ENCODE results near the gene PRRG3.
A peak's percentile ranks its signal among the peaks of the same experiment; 100 is the strongest.
"Not testable (repeated sequence)": the region's sequence is repeated elsewhere in the genome, so short reads cannot be mapped to it uniquely, and the experiment has no call there.

Gene PRRG3

GRCh38 chrX:151694661-151695582 is at the start of gene PRRG3:
Gene PRRG3, plus strand, starts transcription at chrX:151695458. Its CDS starts 3,357 bp downstream, at chrX:151698815.
- DNase-seq (ENCODE audit: low read depth in 2 of 2): no peak

DNA sequence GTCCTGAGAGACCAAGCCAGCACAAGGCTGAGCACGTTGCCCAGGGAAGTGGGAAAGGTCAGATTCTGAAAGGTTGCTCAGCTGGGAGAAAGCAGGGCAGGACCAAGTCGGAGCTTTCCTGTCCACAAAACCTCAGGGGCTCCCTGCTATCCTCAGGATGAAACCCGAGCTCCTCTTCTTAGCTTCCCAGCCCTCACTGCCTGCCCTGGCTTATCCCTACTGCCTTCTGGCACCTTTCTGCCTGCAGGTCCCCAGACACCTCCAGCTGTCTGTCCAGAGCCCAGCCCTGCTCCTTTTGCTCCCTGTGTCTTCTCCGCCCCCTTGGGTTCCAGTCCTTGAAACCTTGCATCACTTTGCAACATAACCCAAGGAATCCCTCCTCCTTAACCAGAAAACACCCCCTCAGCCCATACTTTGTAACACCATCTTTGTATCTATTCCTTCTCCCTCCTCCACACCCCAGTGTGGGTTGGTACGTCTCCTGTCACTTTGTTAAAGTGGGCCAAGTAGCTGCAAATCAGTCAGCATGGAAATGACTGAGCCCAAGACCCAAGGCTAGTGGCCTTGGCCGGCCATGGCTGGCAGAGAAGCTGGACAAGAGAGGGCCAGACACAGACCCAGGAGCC is 20.0 kb upstream of the PRRG3 start:
- DNase-seq (ENCODE audit: low read depth in 2 of 2): no peak

- DNase-seq (ENCODE audit: low read depth in 2 of 2): no peak
These were observed 19.1 kb upstream of the PRRG3 start for GRCh38 chrX:151676196-151676595.

GRCh38 chrX:151679798-151680402 is 15.4 kb upstream of the PRRG3 start:
- DNase-seq (ENCODE audit: low read depth in 2 of 2): no peak

DNA sequence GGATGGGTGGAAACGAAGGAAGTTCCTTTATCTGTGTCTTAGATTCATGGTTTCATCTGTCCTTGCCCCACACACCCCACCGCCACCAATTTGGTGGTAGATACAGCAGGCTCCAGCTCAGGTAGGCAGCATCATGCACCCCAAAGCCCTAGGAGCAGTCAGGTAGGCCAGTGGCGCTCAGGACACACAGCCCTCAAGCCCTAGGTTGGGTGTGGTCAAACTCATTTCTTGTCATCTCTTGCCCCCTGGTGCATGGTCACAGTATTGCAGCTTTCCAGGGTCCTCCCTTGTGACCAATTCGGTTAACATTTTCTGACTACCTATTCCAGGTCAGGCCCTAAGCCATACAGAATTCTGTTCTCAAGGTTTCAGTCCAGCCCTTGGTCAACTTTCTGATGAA is 14.5 kb upstream of the PRRG3 start:
- peak in 1 of 2 donors; percentile 4 for DNase-seq (ENCODE audit: low read depth in 2 of 2)

DNA sequence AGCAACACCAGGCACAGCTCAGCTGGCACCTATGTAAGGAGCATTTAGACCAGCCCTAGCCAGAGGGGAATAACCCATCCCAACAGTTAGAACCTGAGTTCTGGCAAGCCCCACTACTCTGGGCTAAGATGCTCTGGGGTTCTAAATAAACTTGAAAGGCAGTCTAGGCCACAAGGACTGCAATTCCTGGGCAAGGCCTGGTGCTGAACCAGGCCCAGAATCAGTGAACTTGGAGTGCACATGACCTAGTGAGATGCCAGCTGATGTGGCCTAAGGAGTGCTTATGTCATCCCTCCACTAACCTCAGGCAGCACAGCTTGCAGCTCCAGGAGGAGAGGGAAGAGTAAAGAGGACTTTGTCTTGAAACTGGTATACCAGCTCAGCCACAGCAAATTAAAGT is 7.6 kb upstream of the PRRG3 start:
- no peak for DNase-seq (ENCODE audit: low read depth in 2 of 2)

DNA sequence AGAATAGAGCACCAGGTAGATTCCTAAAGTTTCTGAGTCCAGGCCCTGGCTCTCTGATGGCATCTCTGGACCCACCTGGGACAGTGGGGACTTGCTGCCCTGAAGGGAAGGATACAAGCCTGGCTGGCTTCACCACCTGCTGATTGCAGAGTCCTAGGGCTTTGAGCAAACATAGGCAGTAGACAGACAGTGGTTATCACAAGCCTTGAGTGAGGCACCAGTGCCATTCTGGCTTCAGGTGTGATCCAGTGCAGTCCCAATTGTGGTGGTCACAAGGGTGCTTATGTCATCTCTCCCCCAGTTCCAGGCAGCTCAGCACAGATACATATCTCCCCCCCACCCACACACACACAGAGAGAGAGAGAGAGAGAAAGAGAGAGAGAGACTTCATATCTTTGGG is 6.6 kb upstream of the PRRG3 start:
- no peak for DNase-seq (ENCODE audit: low read depth in 2 of 2)

- no peak for DNase-seq (ENCODE audit: low read depth in 2 of 2)
These were observed 2.4 kb upstream of the PRRG3 start for GRCh38 chrX:151692825-151693224.

DNA sequence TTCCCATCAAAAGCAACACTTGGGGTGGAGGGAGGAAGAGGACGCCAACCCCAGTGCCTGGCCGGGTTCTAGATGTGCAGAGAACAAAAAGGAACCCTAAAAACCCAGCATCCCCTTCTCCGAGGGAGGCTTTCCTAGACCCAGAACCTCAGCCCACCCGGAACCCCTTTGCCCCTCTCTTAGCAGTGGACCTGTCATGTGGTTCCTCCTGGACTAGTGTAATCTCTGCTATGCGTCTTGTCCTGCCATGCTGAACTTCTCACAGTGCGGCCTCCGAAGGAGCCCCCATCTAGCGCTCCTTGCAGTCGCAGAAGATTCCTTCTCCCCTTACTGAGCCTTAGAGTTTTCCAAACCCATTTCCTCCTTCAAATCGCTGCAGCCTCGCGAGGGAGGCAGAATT is 1.1 kb upstream of the PRRG3 start:
- no peak for DNase-seq (ENCODE audit: low read depth in 2 of 2)

DNA sequence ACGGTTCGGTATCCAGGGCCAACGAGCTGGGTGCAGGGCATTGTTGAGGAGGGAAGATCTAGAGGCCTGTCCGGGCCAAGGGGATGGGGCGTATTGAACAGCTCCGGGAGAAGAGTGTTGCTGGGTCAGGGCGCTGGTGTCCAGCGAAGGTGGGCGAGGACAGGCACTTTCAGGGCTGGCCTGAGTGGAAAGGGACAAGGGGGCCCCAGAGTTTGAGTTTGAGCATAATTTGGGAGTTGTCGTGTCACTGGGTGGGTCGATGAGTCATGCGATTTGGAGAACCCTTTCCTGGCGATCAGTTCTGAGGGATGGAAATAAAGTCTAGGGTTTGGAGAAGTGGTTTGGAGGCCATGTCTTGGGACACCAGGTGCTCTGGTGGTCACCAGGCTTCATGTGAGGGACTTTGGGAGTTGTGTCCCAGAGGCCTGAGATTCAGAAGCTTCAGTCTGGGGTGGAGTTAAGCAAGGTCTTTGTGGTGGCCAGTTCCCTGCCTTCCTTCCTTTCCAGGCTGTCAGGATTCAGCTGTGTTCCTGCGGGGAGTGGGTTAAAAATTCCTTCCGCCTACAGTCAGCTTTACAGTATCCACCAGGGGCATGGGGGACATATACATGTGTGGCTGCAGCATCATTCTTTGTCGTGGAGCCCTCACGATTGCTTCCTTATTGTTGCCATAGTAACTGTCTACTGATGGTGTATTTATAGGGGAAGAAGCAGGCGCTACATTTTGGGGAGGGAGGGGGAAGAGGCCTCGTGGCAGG is 504 bp downstream of the PRRG3 start:
- DNase-seq (ENCODE audit: low read depth in 2 of 2): no peak

GRCh38 chrX:151697082-151697481 is 1.8 kb downstream of the PRRG3 start:
- not testable (repeated sequence) for DNase-seq (ENCODE audit: low read depth in 2 of 2)

GRCh38 chrX:151697522-151697921 is 2.3 kb downstream of the PRRG3 start:
- DNase-seq (ENCODE audit: low read depth in 2 of 2): no peak

GRCh38 chrX:151698485-151698884 is 3.2 kb downstream of the PRRG3 start:
- no peak for DNase-seq (ENCODE audit: low read depth in 2 of 2)

GRCh38 chrX:151699746-151700145 is 4.5 kb downstream of the PRRG3 start:
- DNase-seq (ENCODE audit: low read depth in 2 of 2): no peak

- DNase-seq (ENCODE audit: low read depth in 2 of 2): no peak
These were observed 5.3 kb downstream of the PRRG3 start for GRCh38 chrX:151700581-151700980.

DNA sequence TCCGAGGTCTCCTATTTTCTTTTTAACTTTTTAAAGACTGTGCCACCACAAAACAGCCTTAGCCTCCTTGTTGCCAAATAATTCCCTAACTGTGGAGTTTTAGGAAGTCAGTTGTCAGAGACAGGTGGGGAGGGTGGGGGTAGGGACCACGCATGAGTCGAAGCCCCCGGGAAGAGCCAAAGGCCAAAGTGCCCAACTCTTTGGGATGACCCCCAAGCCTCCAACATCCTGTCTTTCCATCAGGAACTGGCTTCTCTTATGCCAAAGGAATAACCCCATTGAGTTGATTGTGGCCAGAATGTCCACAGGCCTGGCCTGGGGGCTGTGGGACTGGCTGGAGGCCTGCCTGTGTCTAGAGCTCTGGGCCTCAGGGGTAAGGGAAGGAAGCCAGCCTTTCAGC is 5.8 kb downstream of the PRRG3 start:
- no peak for DNase-seq (ENCODE audit: low read depth in 2 of 2)

GRCh38 chrX:151701531-151701930 is 6.3 kb downstream of the PRRG3 start:
- DNase-seq (ENCODE audit: low read depth in 2 of 2): no peak

DNA sequence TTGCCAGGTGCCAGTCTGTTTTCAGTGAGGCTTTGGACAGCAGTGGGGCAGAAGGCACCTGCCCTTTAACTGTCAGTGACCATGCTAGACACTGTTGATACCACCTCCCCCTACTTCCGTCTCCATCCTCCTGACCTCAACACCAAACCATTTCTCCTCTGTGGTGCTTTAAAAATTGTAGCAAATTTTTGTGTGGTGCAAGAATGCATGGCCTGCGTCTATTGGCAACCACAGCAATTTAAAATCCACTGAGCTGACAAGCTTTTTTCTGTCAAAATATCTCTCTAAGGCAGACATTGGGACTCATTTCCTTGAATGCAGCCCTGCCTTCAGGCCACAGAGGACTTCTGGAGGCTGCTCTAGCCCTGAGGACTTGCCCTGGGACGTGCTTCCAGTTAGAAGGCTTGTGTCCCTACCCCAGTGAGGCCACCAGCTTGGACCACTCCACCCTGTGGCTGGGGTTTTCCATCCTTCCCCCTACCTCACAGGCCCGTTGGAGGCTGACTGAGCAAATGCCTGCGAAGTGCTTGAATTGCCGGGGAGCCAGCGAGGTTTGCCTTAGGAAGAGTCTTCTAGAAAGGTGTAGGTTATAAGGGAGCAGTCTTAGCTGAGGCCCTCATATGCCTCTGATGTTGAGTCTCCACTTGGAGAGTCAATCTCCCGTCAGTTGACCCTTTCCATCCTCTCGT is 6.9 kb downstream of the PRRG3 start:
- DNase-seq (ENCODE audit: low read depth in 2 of 2): no peak

- DNase-seq (ENCODE audit: low read depth in 2 of 2): no peak
These were observed 7.6 kb downstream of the PRRG3 start for GRCh38 chrX:151702741-151703340.

DNA sequence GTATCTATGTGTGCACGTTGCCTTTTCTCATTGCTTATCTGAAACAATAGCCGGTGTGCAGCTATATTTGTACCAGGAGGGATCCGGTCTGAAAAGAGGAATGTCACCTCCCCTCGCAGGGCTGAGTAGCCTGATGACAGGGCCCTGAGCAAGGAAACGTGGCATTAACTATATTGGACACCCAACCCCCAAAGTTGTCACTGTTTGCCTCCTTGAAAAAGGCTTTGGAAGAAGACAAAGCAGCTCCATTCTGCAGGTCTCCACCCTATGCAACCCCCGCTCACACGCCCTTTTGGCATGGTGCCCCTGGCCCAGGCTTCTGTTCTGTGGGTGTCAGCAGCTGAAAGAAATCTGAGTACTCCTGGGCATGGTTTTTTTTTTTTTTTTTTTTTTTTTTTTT is 8.2 kb downstream of the PRRG3 start:
- DNase-seq (ENCODE audit: low read depth in 2 of 2): no peak

GRCh38 chrX:151704041-151704663 is 8.9 kb downstream of the PRRG3 start:
- DNase-seq (ENCODE audit: low read depth in 2 of 2): no peak
